Endothelial cell of umbilical vein (primary cell): ENCODE measurements around the gene METTL1. TPM values are rescaled to one million over a fixed set of nuclear protein-coding genes. Genes with fewer than 3 reads are reported as not detected.

ENCODE experiments used
- BruUV-seq: library from RNA; stranded (reverse); fragments of 400-500 nt; replicated peaks from 2 replicates; lab custom pipeline; 2021; lab: Mats Ljungman, UMichigan
- CTCF ChIA-PET: fragments of 300-600, 350-600 bp; sonication (Branson Sonifier 250); formaldehyde crosslinking; loops from one replicate; lab custom pipeline; 2021; ENCODE audit warnings: antibody characterized with exemption, inconsistent platforms; lab: Charles Lee
- POLR2A ChIA-PET: fragments of 300-600, 350-600 bp; sonication (Branson Sonifier 250); formaldehyde crosslinking; loops from one replicate; lab custom pipeline; 2021; ENCODE audit warnings: antibody characterized with exemption, inconsistent platforms; lab: Charles Lee
- DNase-seq: peaks from one replicate; pipeline ENCODE4 v3.0.0-alpha.2; 2011; ENCODE audit warnings: low read depth, low spot score
- FAIRE-seq: peaks from 2 replicates; lab custom pipeline; 2011; peaks lifted over from hg19 to GRCh38; lab: Jason Lieb, UNC
- H2AFZ ChIP-seq: 2 replicates; pipeline ENCODE4 v1.6.0; 2012; ENCODE audit warnings: low read depth, low read length, control low read depth, inconsistent platforms
- H3K27ac ChIP-seq: 2 replicates; pipeline ENCODE4 v1.5.1; 2011; ENCODE audit warnings: low read depth, mild to moderate bottlenecking, control low read depth, low read length, moderate library complexity; ENCODE audit not compliant: insufficient read depth
- H3K27me3 ChIP-seq, 2 experiments: 2 replicates each; pipeline versions ENCODE4 v1.6.0 to v1.6.1; 2011; ENCODE audit warnings: low read length in 2 of 2, mixed read lengths in 1 of 2; ENCODE audit not compliant: control insufficient read depth in 2 of 2, insufficient read depth in 2 of 2
- H3K36me3 ChIP-seq, 2 experiments: 2 replicates in 1 of 2; 3 replicates in 1 of 2; pipeline ENCODE4 v1.5.1; 2011; ENCODE audit warnings: low read length in 2 of 2, mild to moderate bottlenecking in 1 of 2, moderate library complexity in 1 of 2; ENCODE audit not compliant: control insufficient read depth in 2 of 2, insufficient read depth in 2 of 2; ENCODE audit errors: extremely low read depth in 1 of 2
- H3K4me1 ChIP-seq: 3 replicates; pipeline ENCODE4 v1.5.1; 2011; ENCODE audit warnings: mild to moderate bottlenecking, low read length; ENCODE audit not compliant: control insufficient read depth, insufficient read depth; ENCODE audit errors: extremely low read depth
- H3K4me2 ChIP-seq: 2 replicates; pipeline ENCODE4 v1.6.1; 2011; ENCODE audit warnings: low read length, control low read depth, mixed read lengths; ENCODE audit not compliant: insufficient read depth
- H3K4me3 ChIP-seq, 3 experiments: fragments of 200-600 bp in 1 of 3; sonication (generic), shearing (Covaris generic) in 1 of 3; replicated peaks in 1 of 3; 2 replicates each; pipeline ENCODE4 v1.5.1; 2011 to 2016; ENCODE audit warnings: control low read depth in 3 of 3, low read length in 3 of 3, mild to moderate bottlenecking in 2 of 3, inconsistent platforms in 1 of 3, low read depth in 1 of 3, moderate library complexity in 1 of 3; ENCODE audit not compliant: insufficient read depth in 1 of 3
- H3K79me2 ChIP-seq: 2 replicates; pipeline ENCODE4 v1.6.0; 2012; ENCODE audit warnings: low read length, inconsistent platforms; ENCODE audit not compliant: control insufficient read depth, insufficient read depth
- H3K9ac ChIP-seq: replicated peaks from 2 replicates; pipeline ENCODE3; 2011; ENCODE audit warnings: low read length, control low read depth; ENCODE audit not compliant: insufficient read depth; ENCODE audit errors: extremely low read depth
- H3K9me1 ChIP-seq: replicated peaks from 3 replicates; pipeline ENCODE4 v1.6.0; 2011; ENCODE audit warnings: mild to moderate bottlenecking, low read length; ENCODE audit not compliant: control insufficient read depth, insufficient read depth; ENCODE audit errors: extremely low read depth
- H3K9me3 ChIP-seq: replicated peaks from 2 replicates; pipeline ENCODE4 v1.5.1; 2012; ENCODE audit warnings: low read length, inconsistent platforms; ENCODE audit not compliant: control insufficient read depth, insufficient read depth
- H4K20me1 ChIP-seq: replicated peaks from 2 replicates; pipeline ENCODE3; 2011; ENCODE audit warnings: mild to moderate bottlenecking, low read length; ENCODE audit not compliant: control insufficient read depth, insufficient read depth; ENCODE audit errors: extremely low read depth
- CTCF ChIP-seq, 2 donors: IDR thresholded peaks; 1 replicate in 1 of 2; 2 replicates in 1 of 2; pipeline ENCODE4 v1.5.1; 2011; ENCODE audit warnings: low read length in 2 of 2, mild to moderate bottlenecking in 2 of 2, moderate library complexity in 2 of 2, control low read depth in 1 of 2, inconsistent platforms in 1 of 2, low read depth in 1 of 2; ENCODE audit not compliant: insufficient read depth in 1 of 2; ENCODE audit errors: extremely low read depth in 1 of 2
- EZH2 ChIP-seq: IDR thresholded peaks from 2 replicates; pipeline ENCODE4 v1.6.1; 2012; ENCODE audit warnings: borderline replicate concordance, low read depth, mild to moderate bottlenecking, moderate library complexity, low read length, inconsistent platforms; ENCODE audit not compliant: severe bottlenecking
- FOS ChIP-seq: IDR thresholded peaks from 2 replicates; pipeline ENCODE4 v1.6.1; 2011; ENCODE audit warnings: mild to moderate bottlenecking, low read length, moderate library complexity, borderline replicate concordance; ENCODE audit not compliant: insufficient read depth
- GATA2 ChIP-seq: IDR thresholded peaks from 2 replicates; pipeline ENCODE4 v1.7.0; 2011; ENCODE audit warnings: low read depth, mild to moderate bottlenecking, moderate library complexity, mixed read lengths, low read length; ENCODE audit not compliant: insufficient read length, insufficient read depth
- JUN ChIP-seq: IDR thresholded peaks from 2 replicates; pipeline ENCODE4 v1.6.1; 2011; ENCODE audit warnings: borderline replicate concordance, low read depth; ENCODE audit not compliant: insufficient read length, insufficient read depth
- MYC ChIP-seq: IDR thresholded peaks from one replicate; pipeline ENCODE4 v1.6.1; 2011; ENCODE audit warnings: mild to moderate bottlenecking, low read depth, low read length
- POLR2A ChIP-seq: IDR thresholded peaks from 2 replicates; pipeline ENCODE4 v1.6.1; 2012; ENCODE audit warnings: low read depth, mild to moderate bottlenecking, control low read depth, low read length
- POLR2AphosphoS5 ChIP-seq: IDR thresholded peaks from 2 replicates; pipeline ENCODE4 v1.6.1; 2012; ENCODE audit warnings: low read depth, mild to moderate bottlenecking, control low read depth, low read length, moderate library complexity; ENCODE audit not compliant: insufficient read depth
- dilution Hi-C: fragments of 300-500 bp; cut with MboI; formaldehyde crosslinking; loops from one replicate; pipeline ENCODE4 v1.15.0; 2019; ENCODE audit warnings: low sequenced_read_pairs; ENCODE audit not compliant: extremely low pct_ligation_motif_present
- intact Hi-C: fragments of 100-400 bp; cut with micrococcal nuclease; formaldehyde crosslinking; loops from one replicate; pipeline ENCODE4 v1.10.0; 2022
- polyA plus RNA-seq, 4 experiments: library from polyadenylated mRNA; depleted of rRNA in 3 of 4; stranded (reverse) in 3 of 4; unstranded in 1 of 4; fragments of >200 nt; gene quantifications; 2 replicates each; pipeline versions ENCODE4 v1.2.1 to v1.2.3, GENCODE V29; 2011 to 2012; ENCODE audit warnings: missing spikeins in 1 of 4
- total RNA-seq: library from RNA; stranded (reverse); gene quantifications from 2 replicates; pipeline ENCODE4 v1.2.3, GENCODE V29; 2021
- TF ChIP-seq, protein P1 (sequence below): IDR thresholded peaks from 2 replicates; pipeline ENCODE4 v1.6.1; 2011; ENCODE audit not compliant: insufficient read depth, insufficient read length

Gene METTL1
- total and polyA plus RNA-seq, 2 donors (not counting 3 experiments of a cell fraction or from before 2014, with no cell fraction given): 23.6 to 24.3 TPM

DNA sequence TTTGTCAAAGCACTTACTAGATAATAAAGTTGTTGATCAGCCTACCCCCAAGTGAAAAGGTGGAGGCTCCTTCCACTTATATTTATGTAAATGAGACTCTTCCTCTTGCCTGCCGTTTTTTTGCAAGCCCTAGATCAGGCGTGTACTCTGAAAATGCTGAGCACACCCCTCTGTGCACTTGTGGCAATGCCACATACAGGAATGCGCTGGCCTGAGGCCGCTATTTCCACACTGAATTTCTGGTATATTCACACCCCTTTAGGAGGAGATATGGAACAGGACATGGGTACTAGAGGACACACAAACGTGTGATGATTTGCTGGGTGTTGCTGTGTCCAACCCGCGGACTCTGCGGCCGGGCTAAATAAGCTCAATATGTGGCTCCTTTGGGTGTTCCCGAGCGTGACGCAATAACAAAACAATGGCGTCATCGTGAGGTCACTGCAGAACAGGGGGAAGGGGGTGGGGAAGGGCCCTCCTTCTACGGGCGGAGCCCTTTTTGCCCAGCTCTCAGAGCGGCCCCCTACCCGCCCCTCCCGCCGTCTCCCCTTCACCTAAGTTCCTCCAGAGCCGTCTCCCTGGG, 27.6 kb downstream of the METTL1 start:
- DNase-seq (no peak), FAIRE-seq (no peak)
- intact Hi-C loops (no loop called here), dilution Hi-C loops (no loop called here)
- Histone ChIP-seq H3K27me3 (peaks cover 20 to 22% of the 10 kb centered on the region in 2 experiments), H3K9me3 (no peaks in the 10 kb centered on the region), H3K36me3 (peaks cover 4 to 12% of the 10 kb centered on the region in 2 experiments), H2AFZ (peak overlapping the region; percentile 44), H3K27ac (peak overlapping the region; percentile 68), H3K4me1 (peaks cover 10% of the 10 kb centered on the region), H3K79me2 (no peaks in the 10 kb centered on the region), H4K20me1 (no peaks in the 10 kb centered on the region), H3K4me2 (peak overlapping the region; percentile 76), H3K9ac (peak overlapping the region; percentile 88), H3K4me3 (peak overlapping the region; percentile 44 to 88 (median 75)), H3K9me1 (no peaks in the 10 kb centered on the region)
- TF ChIP-seq FOS (no peak), CTCF (IDR thresholded peaks at IDR 0.05; ENCODE audit: extremely low read depth in 1 of 2, insufficient read depth in 1 of 2, low read depth in 1 of 2, low read length in 2 of 2) (no peak), POLR2AphosphoS5 (no peak), EZH2 (no peak), GATA2 (no peak), POLR2A (no peak), MYC (no peak), JUN (no peak)
- TF ChIP-seq, protein P1, sequence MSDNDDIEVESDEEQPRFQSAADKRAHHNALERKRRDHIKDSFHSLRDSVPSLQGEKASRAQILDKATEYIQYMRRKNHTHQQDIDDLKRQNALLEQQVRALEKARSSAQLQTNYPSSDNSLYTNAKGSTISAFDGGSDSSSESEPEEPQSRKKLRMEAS: no peak
- TSS peak; percentile 2 for BruUV-seq
- ChIA-PET POLR2A (interaction anchor here (0.5 to 1.2 kb wide), 3 partner anchors 28 to 199 kb away, joined by 3 to 8 read pairs (median 4); partner anchors contain the start of genes EEF1AKMT3 and METTL1), CTCF (interaction anchor here (1.3 to 2.6 kb wide), 5 partner anchors 9 to 18 kb away, joined by 5 to 20 read pairs (median 5); no protein-coding TSS in a partner anchor)
